ENCODE data around the gene SMG1. TPM values are rescaled to one million over a fixed set of nuclear protein-coding genes. Genes with fewer than 3 reads are reported as not detected.

SMG1 gene
- total RNA-seq, 2 donors from 2014 or later = 69.2 to 142 TPM

DNA sequence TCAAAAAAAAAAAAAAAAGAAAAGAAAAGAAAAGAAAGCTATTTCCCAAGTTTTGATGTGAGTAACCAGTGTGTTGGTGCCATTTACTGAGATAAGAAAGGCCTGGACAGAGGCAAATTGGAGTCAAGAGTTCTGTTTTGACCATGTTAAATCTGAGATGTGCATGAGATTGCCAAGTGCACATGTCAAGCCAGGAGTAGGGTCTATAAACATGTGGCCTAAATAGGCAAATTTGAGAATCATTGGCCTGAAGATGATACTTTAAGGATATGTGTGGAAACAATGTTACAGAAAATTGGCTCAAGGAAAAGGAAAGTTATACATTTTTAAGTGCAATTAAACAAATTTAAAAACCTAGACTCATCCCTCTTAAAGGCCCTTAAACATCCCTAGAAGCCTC is 15.3 kb upstream of the SMG1 start:
- TF ChIP-seq, protein P1, sequence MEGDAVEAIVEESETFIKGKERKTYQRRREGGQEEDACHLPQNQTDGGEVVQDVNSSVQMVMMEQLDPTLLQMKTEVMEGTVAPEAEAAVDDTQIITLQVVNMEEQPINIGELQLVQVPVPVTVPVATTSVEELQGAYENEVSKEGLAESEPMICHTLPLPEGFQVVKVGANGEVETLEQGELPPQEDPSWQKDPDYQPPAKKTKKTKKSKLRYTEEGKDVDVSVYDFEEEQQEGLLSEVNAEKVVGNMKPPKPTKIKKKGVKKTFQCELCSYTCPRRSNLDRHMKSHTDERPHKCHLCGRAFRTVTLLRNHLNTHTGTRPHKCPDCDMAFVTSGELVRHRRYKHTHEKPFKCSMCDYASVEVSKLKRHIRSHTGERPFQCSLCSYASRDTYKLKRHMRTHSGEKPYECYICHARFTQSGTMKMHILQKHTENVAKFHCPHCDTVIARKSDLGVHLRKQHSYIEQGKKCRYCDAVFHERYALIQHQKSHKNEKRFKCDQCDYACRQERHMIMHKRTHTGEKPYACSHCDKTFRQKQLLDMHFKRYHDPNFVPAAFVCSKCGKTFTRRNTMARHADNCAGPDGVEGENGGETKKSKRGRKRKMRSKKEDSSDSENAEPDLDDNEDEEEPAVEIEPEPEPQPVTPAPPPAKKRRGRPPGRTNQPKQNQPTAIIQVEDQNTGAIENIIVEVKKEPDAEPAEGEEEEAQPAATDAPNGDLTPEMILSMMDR (IDR thresholded peaks at IDR 0.05) = no peak
- Histone ChIP-seq H3K9me3 (no peaks in the 10 kb centered on the region), H3K27ac (no peak overlapping the region), H3K4me1 (ENCODE audit: control insufficient read depth in 1 of 2, low read depth in 2 of 2) (peaks cover 0 to 9% of the 10 kb centered on the region in 2 donors), H3K27me3 (replicated peaks; ENCODE audit: insufficient read depth) (no peaks in the 10 kb centered on the region), H3K36me3 (no peaks in the 10 kb centered on the region), H3K4me3 (no peak overlapping the region)
- no peak for ATAC-seq (ENCODE audit: insufficient number of reproducible peaks, low FRiP score, low read depth)
- DNase-seq (ENCODE audit: low spot score) = no peak

DNA sequence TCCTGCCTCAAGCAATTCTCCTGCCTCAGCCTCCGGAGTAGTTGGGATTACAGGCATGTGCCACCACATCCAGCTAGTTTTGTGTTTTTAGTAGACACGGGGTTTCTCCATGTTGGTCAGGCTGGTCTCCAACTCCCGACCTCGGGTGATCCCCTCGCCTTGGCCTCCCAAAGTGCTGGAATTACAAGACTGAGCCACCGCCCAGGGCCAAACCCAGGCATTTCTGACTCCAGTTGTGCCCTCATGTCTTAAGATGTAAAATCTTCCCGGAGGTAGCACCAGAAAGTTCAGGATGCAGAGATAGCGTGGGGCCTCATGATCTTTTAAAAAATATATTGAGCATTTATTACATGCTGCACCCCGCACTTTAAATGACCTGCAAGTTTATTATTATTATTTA is 12.8 kb upstream of the SMG1 start:
- H3K9me3 ChIP-seq = no peaks in the 10 kb centered on the region
- no peaks in the 10 kb centered on the region for H3K27me3 ChIP-seq (replicated peaks; ENCODE audit: insufficient read depth)
- H3K4me1 ChIP-seq (ENCODE audit: control insufficient read depth in 1 of 2, low read depth in 2 of 2) = no peaks in the 10 kb centered on the region
- H3K4me3 ChIP-seq = no peak overlapping the region
- TF ChIP-seq, protein P1 (IDR thresholded peaks at IDR 0.05) = no peak
- ATAC-seq (ENCODE audit: insufficient number of reproducible peaks, low FRiP score, low read depth) = no peak
- no peak overlapping the region for H3K27ac ChIP-seq
- DNase-seq (ENCODE audit: low spot score) = no peak
- H3K36me3 ChIP-seq = no peaks in the 10 kb centered on the region

DNA sequence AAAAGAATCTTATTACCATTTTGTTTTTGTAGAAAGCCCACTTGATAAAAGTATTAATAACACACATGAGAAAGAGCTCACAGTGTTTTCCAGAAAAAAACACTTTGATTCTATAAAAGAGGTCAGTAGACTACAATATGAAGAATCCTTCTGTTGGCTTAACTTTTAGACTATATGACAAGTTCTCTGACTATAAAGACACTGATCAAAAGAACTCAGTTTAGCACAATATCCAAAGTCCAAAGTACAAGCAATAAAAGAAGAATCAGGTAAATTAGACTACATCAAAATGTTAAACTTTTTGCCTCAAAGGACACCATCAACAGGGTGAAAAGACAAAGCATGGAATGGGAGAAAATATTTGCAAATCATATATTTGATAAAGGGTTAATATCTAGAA is 11.2 kb upstream of the SMG1 start:
- no peaks in the 10 kb centered on the region for H3K9me3 ChIP-seq
- no peaks in the 10 kb centered on the region for H3K36me3 ChIP-seq
- DNase-seq (ENCODE audit: low spot score) (no peak), ATAC-seq (ENCODE audit: insufficient number of reproducible peaks, low FRiP score, low read depth) (no peak)
- H3K27me3 ChIP-seq (replicated peaks; ENCODE audit: insufficient read depth) = no peaks in the 10 kb centered on the region
- TF ChIP-seq, protein P1 (IDR thresholded peaks at IDR 0.05) = no peak
- no peak overlapping the region for H3K27ac ChIP-seq
- H3K4me1 ChIP-seq (ENCODE audit: control insufficient read depth in 1 of 2, low read depth in 2 of 2) = peaks cover 8 to 10% of the 10 kb centered on the region in 2 donors
- H3K4me3 ChIP-seq = no peak overlapping the region

DNA sequence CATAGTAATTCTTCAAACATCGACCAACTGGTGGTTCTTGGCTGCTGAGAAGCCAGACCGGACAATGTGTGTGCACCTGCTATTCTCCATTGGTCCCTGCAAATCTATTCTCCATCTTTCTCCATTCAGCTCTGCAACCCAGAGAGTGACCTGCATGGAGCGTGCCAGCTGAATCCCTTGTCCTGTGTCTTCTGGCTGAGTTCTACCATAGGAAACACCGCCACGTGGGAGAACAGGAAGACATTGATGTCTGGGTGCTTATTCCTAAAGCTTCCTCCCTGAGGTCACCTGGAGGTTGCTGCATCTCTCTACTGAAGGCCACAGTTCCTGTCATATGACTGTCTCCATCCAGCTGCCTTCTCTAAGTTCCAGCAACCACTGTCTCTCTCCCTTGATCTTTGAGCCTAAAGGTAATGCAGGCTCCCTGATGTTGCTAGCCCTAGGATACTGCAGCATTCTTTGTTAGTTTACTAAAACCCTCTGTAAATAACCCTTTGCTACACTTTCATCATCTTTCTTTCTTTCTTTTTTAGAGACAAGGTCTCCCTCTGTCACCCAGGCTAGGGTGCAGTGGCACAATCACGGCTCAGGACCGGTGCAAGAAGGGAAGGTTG is 10.6 kb upstream of the SMG1 start:
- no peak overlapping the region for H3K4me3 ChIP-seq
- no peak overlapping the region for H3K27ac ChIP-seq
- ATAC-seq (ENCODE audit: insufficient number of reproducible peaks, low FRiP score, low read depth) = no peak
- no peaks in the 10 kb centered on the region for H3K9me3 ChIP-seq
- peaks cover 10 to 16% of the 10 kb centered on the region in 2 donors for H3K4me1 ChIP-seq (ENCODE audit: control insufficient read depth in 1 of 2, low read depth in 2 of 2)
- no peaks in the 10 kb centered on the region for H3K27me3 ChIP-seq (replicated peaks; ENCODE audit: insufficient read depth)
- no peak for DNase-seq (ENCODE audit: low spot score)
- H3K36me3 ChIP-seq = no peaks in the 10 kb centered on the region
- TF ChIP-seq, protein P1 (IDR thresholded peaks at IDR 0.05) = no peak

GRCh38 chr16:18933501-18933900 is 7.3 kb upstream of the SMG1 start:
- H3K27ac ChIP-seq = peak overlapping the region; percentile 88 to 91
- no peaks in the 10 kb centered on the region for H3K9me3 ChIP-seq
- H3K4me1 ChIP-seq (ENCODE audit: control insufficient read depth in 1 of 2, low read depth in 2 of 2) = peaks cover 12 to 26% of the 10 kb centered on the region in 2 donors
- no peak for ATAC-seq (ENCODE audit: insufficient number of reproducible peaks, low FRiP score, low read depth)
- H3K4me3 ChIP-seq = no peak overlapping the region
- no peak for DNase-seq (ENCODE audit: low spot score)
- H3K27me3 ChIP-seq (replicated peaks; ENCODE audit: insufficient read depth) = no peaks in the 10 kb centered on the region
- TF ChIP-seq, protein P1 (IDR thresholded peaks at IDR 0.05) = no peak
- H3K36me3 ChIP-seq = no peaks in the 10 kb centered on the region
